Mucosa of descending colon (tissue), 3 donors: ENCODE data around the gene POLR2J. TPM values are rescaled to one million over a fixed set of nuclear protein-coding genes. Genes with fewer than 3 reads are reported as not detected.
"Not testable (repeated sequence)": the region's sequence is repeated elsewhere in the genome, so short reads cannot be mapped to it uniquely, and the experiment has no call there.

Source experiments
- ATAC-seq: fragments of 200-7000 bp; cut with Tn5 transposase; one replicate; pipeline ENCODE4 v1.9.1; 2020; ENCODE audit warnings: mild to moderate bottlenecking, moderate library complexity
- DNase-seq, 3 donors: peaks; one replicate each; pipeline ENCODE4 v3.0.0-alpha.2; 2020
- H3K36me3 ChIP-seq: fragments of 200-600 bp; one replicate; pipeline ENCODE4 v1.8.0; 2021; ENCODE audit warnings: low read depth, mild to moderate bottlenecking
- H3K4me1 ChIP-seq: fragments of 200-600 bp; one replicate; pipeline ENCODE4 v1.8.0; 2021; ENCODE audit warnings: low read depth, mild to moderate bottlenecking
- H3K4me3 ChIP-seq: fragments of 200-600 bp; one replicate; pipeline ENCODE4 v1.8.0; 2021; ENCODE audit warnings: mild to moderate bottlenecking
- H3K9me3 ChIP-seq: fragments of 200-600 bp; one replicate; pipeline ENCODE4 v1.8.0; 2021; ENCODE audit warnings: mild to moderate bottlenecking
- CTCF ChIP-seq: fragments of 200-600 bp; IDR thresholded peaks from one replicate; pipeline ENCODE4 v1.8.0; 2022; ENCODE audit warnings: antibody characterized with exemption, mild to moderate bottlenecking
- intact Hi-C, 2 donors: fragments of 100-400 bp; cut with DNase I in 1 of 2; cut with micrococcal nuclease in 1 of 2; formaldehyde crosslinking; loops; one replicate each; pipeline versions ENCODE4 v1.11.0 to v1.11.1; 2022; cut with DNase I, micrococcal nuclease
- long read RNA-seq, 2 donors: library from polyadenylated mRNA; unstranded; transcript quantifications; one replicate each; pipeline ENCODE4 v2.0.0, GENCODE V29; 2019 to 2021
- total RNA-seq, 3 donors: library from RNA; stranded (reverse); fragmentation: NEBNext Ultra II Directional in 2 of 3; extraction: Animal tissue kit (Norgen Biotek cat#: 25700) in 2 of 3; gene quantifications; one replicate each; pipeline versions ENCODE4 v1.2.1 to v1.2.4, GENCODE V29; 2021 to 2023
- donor health status: DM: no; HTN: no; CAD: no; lungs with moderate emphysema.
- donor health status: DM: no; HTN: no; CAD: no.
- donor health status: DM: no; HTN: yes; CAD: no.

POLR2J gene
- total RNA-seq: 10 to 100 TPM; 44.0 to 59.3 (median 45.6) TPM
- long read RNA-seq, donor 1, transcript POLR2J-201 (4 exons, 932 nt): major isoform, 45 of 50 reads
- long read RNA-seq, donor 1, partial matches to known transcripts: 4 of 50 reads
- long read RNA-seq, donor 1, other reads (novel, unspliced or antisense): 1 of 50 reads
- long read RNA-seq, donor 2, transcript POLR2J-201 (4 exons, 932 nt): major isoform, 47 of 53 reads
- long read RNA-seq, donor 2, partial matches to known transcripts: 0 of 53 reads
- long read RNA-seq, donor 2, other reads (novel, unspliced or antisense): 6 of 53 reads

- peak; percentile 27 for TF ChIP-seq CTCF
- intact Hi-C loops, H3K9me3 ChIP-seq, H3K36me3 ChIP-seq, H3K4me1 ChIP-seq, H3K4me3 ChIP-seq: not testable (repeated sequence)
- ATAC-seq: peak; percentile 96
- DNase-seq: peak; percentile 81 to 95 (median 89)
Measured at GRCh38 chr7:102478314-102479208, at the start of gene POLR2J. TSS of gene POLR2J (minus strand) at chr7:102478922. CDS start at chr7:102478860, 62 bp downstream.

- ATAC-seq, intact Hi-C loops, DNase-seq, H3K9me3 ChIP-seq, H3K36me3 ChIP-seq, H3K4me3 ChIP-seq, H3K4me1 ChIP-seq: not testable (repeated sequence)
Measured at GRCh38 chr7:102527822-102528793, 49.4 kb upstream of the POLR2J start.

GRCh38 chr7:102527182-102527581 is 48.5 kb upstream of the POLR2J start:
- ATAC-seq, intact Hi-C loops, DNase-seq, H3K4me3 ChIP-seq, H3K4me1 ChIP-seq, H3K9me3 ChIP-seq, H3K36me3 ChIP-seq: not testable (repeated sequence)

GRCh38 chr7:102524803-102525202 is 46.1 kb upstream of the POLR2J start:
- DNase-seq, H3K9me3 ChIP-seq, H3K4me3 ChIP-seq, intact Hi-C loops, H3K36me3 ChIP-seq, H3K4me1 ChIP-seq: not testable (repeated sequence)
- ATAC-seq: peak; percentile 23

- H3K36me3 ChIP-seq, ATAC-seq, intact Hi-C loops, H3K9me3 ChIP-seq, H3K4me1 ChIP-seq, H3K4me3 ChIP-seq, DNase-seq: not testable (repeated sequence)
Measured at GRCh38 chr7:102520797-102521196, 42.1 kb upstream of the POLR2J start.

GRCh38 chr7:102517550-102518147 is 38.9 kb upstream of the POLR2J start, which contains the start of gene RASA4B:
TSS of gene RASA4B (minus strand) at chr7:102517777. CDS start at chr7:102517710, 67 bp downstream.
- ATAC-seq (peak; percentile 97), DNase-seq (peak in 2 of 3 donors; percentile 8 to 49)
- intact Hi-C loops, H3K9me3 ChIP-seq, H3K36me3 ChIP-seq, H3K4me3 ChIP-seq, H3K4me1 ChIP-seq: not testable (repeated sequence)

- DNase-seq, H3K36me3 ChIP-seq, H3K4me3 ChIP-seq, H3K9me3 ChIP-seq, intact Hi-C loops, H3K4me1 ChIP-seq: not testable (repeated sequence)
- ATAC-seq: peak; percentile 35
Measured at GRCh38 chr7:102516951-102517350, 38.2 kb upstream of the POLR2J start.

- ATAC-seq, intact Hi-C loops, H3K4me3 ChIP-seq, H3K36me3 ChIP-seq, H3K4me1 ChIP-seq, DNase-seq, H3K9me3 ChIP-seq: not testable (repeated sequence)
Measured at GRCh38 chr7:102515889-102516288, 37.2 kb upstream of the POLR2J start.

- peak; percentile 2 for ATAC-seq
Measured at GRCh38 chr7:102514881-102515721, 36.4 kb upstream of the POLR2J start.

GRCh38 chr7:102512642-102513221 is 34.0 kb upstream of the POLR2J start:
- peak in 2 of 3 donors; percentile 36 to 43 for DNase-seq
- intact Hi-C loops, ATAC-seq, H3K36me3 ChIP-seq, H3K4me3 ChIP-seq, H3K4me1 ChIP-seq, H3K9me3 ChIP-seq: not testable (repeated sequence)

More at GRCh38 chr7:102514881-102515721, 36.4 kb upstream of the POLR2J start:
- H3K9me3 ChIP-seq, H3K4me3 ChIP-seq, H3K36me3 ChIP-seq, H3K4me1 ChIP-seq, DNase-seq, intact Hi-C loops: not testable (repeated sequence)
